Measurements from ENCODE around the gene ATP1A3.
"Not testable (repeated sequence)": the region's sequence is repeated elsewhere in the genome, so short reads cannot be mapped to it uniquely, and the experiment has no call there.

ATP1A3 gene

GRCh38 chr19:41993612-41994483, at the start of gene ATP1A3:
TSS of gene ATP1A3 (minus strand) at chr19:41994230. CDS start at chr19:41994076, 154 bp downstream.
- peak; percentile 29 for DNase-seq (ENCODE audit: low read depth)

DNA sequence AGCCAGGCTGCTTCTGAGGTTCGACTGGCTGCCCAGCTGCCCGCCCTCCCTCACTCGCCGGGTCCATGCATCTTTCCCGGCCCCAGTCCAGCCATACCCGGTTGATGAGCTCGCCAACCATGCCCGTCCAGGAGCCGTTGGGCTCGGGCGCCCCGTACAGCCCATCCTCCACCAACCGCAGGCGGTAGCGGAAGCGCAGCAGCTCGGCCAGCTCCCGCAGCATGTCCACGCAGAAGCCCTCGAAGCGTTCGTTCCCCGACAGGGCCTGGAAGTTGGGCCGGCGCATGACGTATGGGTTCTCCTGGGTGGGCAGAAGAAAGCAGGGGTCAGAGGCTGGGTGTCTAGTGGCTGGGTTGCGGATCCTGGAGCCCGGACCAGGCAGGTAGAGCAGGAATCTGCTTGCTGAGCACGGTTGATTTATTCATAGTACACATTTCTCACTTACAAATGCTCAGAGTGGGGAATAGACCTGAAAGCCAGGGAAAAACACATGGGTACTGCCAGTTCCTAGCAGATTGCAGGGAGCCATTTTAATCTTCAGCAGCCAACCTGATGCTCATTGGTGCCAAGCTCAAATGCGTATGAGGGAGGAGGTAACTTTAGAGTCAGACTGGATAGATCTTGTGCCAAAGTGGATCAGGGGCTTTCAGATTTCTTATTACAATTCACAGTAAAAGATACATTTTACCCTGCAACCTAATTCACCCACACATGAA, 48.6 kb upstream of the ATP1A3 start:
- no peak for DNase-seq (ENCODE audit: low read depth)

DNA sequence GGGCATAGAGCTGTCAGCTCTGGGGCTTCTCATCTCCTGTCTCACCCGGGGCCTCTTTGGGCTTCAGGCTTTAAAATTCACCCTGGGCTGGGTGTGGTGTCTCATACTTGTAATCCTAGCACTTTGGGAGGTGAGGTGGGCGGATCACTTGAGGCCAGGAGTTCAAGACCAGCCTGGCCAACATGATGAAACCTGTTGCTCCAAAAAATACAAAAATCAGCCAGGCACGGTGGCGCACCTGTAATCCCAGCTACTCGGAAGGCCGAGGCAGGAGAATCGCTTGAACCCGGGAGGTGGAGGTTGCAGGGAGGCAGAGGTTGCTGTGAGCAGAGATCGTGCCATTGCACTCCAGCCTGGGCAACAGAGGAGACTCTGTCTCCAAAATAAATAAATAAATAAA, 46.5 kb upstream of the ATP1A3 start:
- DNase-seq (ENCODE audit: low read depth) = not testable (repeated sequence)

GRCh38 chr19:42040031-42040430, 46.0 kb upstream of the ATP1A3 start:
- no peak for DNase-seq (ENCODE audit: low read depth)

DNA sequence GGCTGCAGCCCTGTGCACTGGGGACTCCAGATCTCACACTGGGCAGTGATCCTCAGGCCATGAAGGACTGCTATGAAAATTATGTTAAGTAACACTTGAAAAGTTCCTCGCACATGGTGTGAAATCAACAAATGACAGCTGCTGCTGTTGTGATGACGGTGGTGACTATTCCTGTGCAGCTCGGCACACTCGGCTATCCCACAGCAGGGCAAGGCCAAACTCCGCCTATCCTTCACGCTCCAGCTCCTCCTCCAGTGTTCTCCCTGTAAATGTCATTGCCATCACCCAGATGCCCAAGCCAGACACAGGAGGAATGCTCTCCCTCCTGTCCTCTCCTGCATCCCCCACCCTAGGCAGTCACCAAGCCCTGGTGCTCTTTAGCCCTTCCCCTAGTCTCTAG, 44.6 kb upstream of the ATP1A3 start:
- DNase-seq (ENCODE audit: low read depth) = no peak

DNA sequence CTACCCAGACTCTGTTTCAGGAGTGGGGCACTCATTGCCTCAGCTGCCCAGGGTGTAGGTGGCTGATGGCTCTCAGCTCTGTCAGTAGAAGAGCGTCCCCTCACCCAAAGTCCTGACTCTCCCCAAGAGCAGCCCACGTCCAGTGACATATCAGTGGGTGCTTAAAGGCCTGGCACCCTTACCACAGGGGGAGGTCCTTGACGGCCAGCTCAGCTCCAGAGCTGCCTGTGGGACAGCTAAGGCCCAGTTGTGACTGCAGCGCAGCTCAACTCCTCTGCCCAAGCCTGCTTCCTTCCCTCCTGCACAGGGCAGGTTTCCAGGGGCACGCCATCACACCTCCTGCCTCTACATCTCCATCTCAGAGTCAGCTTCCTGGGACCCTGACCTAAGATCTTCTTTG, 43.6 kb upstream of the ATP1A3 start:
- DNase-seq (ENCODE audit: low read depth) = no peak

GRCh38 chr19:42034640-42035391, 40.8 kb upstream of the ATP1A3 start:
- DNase-seq (ENCODE audit: low read depth) = peak; percentile 12

GRCh38 chr19:42033413-42033812, 39.4 kb upstream of the ATP1A3 start:
- DNase-seq (ENCODE audit: low read depth) = no peak

DNA sequence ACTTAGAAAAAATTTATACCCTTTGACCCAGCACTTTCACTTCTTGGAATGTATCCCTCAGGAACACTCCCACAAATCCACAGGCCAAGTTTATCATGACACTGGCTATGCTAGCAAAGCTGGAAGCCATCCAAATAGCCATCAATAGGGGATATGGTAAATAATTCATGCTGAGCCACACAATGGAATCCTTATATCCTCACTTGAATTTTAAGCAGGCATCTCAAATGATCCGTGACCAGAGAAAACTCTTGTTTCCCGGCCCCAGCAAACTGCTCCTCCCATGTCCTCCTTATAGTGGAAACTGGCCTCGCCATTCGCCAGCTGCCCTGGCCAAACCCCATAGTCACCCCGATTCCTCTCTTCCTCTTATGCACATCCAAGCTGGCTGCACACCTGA, 38.4 kb upstream of the ATP1A3 start:
- DNase-seq (ENCODE audit: low read depth) = no peak

GRCh38 chr19:42030645-42031440, 36.8 kb upstream of the ATP1A3 start:
- no peak for DNase-seq (ENCODE audit: low read depth)

GRCh38 chr19:42028304-42029216, 34.5 kb upstream of the ATP1A3 start:
- no peak for DNase-seq (ENCODE audit: low read depth)

GRCh38 chr19:42024622-42025111, 30.6 kb upstream of the ATP1A3 start:
- DNase-seq (ENCODE audit: low read depth) = no peak

GRCh38 chr19:42023943-42024260, 29.9 kb upstream of the ATP1A3 start:
- DNase-seq (ENCODE audit: low read depth) = no peak

DNA sequence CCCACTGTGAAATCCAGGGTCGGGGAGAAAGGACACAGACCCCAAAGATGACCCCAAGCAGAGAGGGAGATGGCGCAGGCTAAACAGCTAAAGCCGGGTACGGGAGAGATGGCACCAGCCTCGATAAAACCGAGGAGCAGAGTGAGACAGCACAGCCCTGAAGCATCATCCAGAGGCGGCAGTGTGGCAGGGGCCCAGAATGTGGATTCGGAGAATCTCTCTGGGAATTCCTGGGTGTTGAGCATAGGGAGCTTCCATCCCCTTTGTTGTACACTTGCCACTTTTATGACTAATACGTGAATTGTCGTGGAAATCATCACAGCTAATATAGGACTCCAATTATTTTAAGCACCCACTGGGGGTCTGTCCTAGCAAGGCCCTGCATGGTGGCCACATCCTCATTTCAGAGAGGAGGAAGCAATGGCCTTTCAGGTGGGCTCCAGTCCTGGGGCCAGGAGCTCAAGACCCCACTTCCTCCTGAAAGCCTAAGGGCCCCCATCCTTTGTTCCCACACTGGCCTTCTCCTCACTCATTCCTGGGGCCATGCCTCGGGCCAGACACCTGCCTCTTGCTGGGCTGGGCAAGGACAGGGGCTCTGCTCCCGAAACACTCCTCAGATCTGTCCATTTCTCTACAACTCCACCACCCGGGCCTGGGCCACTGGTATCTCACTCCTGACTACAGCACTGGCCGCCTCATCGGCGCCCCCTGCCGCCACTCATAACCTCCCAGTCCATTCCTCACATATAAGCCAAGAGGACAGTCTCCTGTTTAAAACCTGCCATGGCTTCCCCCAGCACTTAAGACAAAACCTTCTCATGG, 29.3 kb upstream of the ATP1A3 start:
- no peak for DNase-seq (ENCODE audit: low read depth)

- DNase-seq (ENCODE audit: low read depth) = no peak
Measured at GRCh38 chr19:42022616-42023015, 28.6 kb upstream of the ATP1A3 start.

- no peak for DNase-seq (ENCODE audit: low read depth)
Measured at GRCh38 chr19:42021185-42021584, 27.2 kb upstream of the ATP1A3 start.

DNA sequence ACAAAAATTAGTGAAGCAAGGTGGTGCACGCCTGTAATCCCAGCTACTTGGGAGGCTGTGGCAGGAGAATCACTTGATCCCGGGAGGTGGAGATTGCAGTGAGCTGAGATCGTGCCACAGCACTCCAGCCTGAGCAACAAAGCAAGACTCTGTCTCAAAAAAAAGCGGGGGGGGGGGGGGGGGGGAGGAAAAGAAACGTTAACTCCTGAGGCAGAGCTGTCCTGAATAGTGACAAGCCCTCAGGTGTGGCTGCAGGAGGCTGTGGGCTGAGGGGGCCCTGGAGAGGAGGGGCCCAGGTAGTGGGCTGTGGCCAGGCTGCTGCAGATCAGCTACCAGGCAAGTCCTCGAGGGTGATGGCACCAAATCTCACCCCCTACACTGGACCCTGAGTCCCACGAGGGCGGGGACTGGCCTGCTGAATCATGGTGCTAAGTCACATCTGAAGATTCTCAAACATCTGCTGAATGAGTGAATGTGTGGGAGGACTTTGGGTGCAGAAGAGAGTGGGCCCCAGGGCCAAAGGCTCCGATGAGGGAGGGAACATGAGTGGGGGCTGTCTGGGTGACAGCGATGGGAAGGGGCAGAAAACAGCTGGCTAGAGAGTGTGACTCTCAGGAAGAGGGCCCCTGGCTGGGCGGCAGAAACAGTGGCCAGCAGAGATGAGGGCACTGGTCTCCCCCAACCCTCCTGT, 24.6 kb upstream of the ATP1A3 start:
- DNase-seq (ENCODE audit: low read depth) = no peak

DNA sequence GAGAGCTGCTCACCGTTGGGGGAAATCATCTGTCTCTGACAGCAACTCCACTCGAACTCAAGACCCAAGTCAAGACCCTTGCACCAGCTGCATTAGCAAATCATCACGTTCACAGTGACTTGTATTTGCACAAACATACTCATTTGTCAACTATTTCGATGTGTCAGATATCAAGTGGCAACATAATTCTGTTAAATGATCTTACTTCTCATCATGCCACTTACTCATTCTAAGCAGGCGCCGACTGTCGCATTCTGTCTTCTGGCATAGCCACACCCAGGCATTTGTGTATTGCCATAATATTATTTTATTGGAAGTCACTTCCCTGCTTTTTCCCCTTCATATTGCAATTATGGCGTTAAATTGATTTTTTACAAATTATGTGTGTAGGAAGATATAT, 23.0 kb upstream of the ATP1A3 start:
- DNase-seq (ENCODE audit: low read depth) = no peak

GRCh38 chr19:42012747-42013146, 18.7 kb upstream of the ATP1A3 start:
- DNase-seq (ENCODE audit: low read depth) = not testable (repeated sequence)

Measured in stimulated activated CD8-positive, alpha-beta memory T cell treated with anti-CD3 and anti-CD28 coated beads, Interleukin-15, amount 100 ng/mL, for 24 hours (primary cell).